Vagina (tissue), 2 donors: ENCODE measurements around the gene SLC1A1. TPM values are rescaled to one million over a fixed set of nuclear protein-coding genes. Genes with fewer than 3 reads are reported as not detected.

ENCODE experiments used
- DNase-seq, 2 donors: peaks; one replicate each; pipeline ENCODE4 v3.0.0-alpha.2; 2017; ENCODE audit errors: extremely low spot score in 2 of 2
- H3K27ac ChIP-seq: fragments of 200-600 bp; sonication (generic); one replicate; pipeline ENCODE4 v1.5.1; 2019
- H3K27me3 ChIP-seq: fragments of 200-600 bp; sonication (generic); one replicate; pipeline ENCODE4 v1.5.1; 2019
- H3K36me3 ChIP-seq, 2 donors: fragments of 200-600 bp; sonication (generic); one replicate each; pipeline ENCODE4 v1.5.1; 2017 to 2019
- H3K4me1 ChIP-seq: fragments of 200-600 bp; sonication (generic); one replicate; pipeline ENCODE4 v1.5.1; 2019
- H3K4me3 ChIP-seq, 2 donors: fragments of 200-600 bp; sonication (generic); 1 replicate in 1 of 2; 2 replicates in 1 of 2; pipeline ENCODE4 v1.5.1; 2016 to 2019
- H3K9me3 ChIP-seq: fragments of 200-600 bp; sonication (generic); one replicate; pipeline ENCODE4 v1.5.1; 2019
- CTCF ChIP-seq, 3 experiments: fragments of 450-650 bp in 2 of 3; fragments of 200-600 bp in 1 of 3; sonication (generic) in 1 of 3; IDR thresholded peaks; one replicate each; pipeline ENCODE4 v1.5.1; 2017 to 2019; ENCODE audit warnings: antibody characterized with exemption in 3 of 3, mild to moderate bottlenecking in 2 of 3, moderate library complexity in 2 of 3
- POLR2A ChIP-seq, 2 donors: fragments of 450-650 bp; IDR thresholded peaks; one replicate each; pipeline ENCODE4 v1.6.1; 2017; ENCODE audit warnings: antibody characterized with exemption in 2 of 2, mild to moderate bottlenecking in 2 of 2, moderate library complexity in 2 of 2
- POLR2AphosphoS5 ChIP-seq, 2 donors: sonication (generic); formaldehyde crosslinking; IDR thresholded peaks; one replicate each; pipeline ENCODE4 v1.9.0; 2017; ENCODE audit warnings: antibody characterized with exemption in 2 of 2, mild to moderate bottlenecking in 2 of 2, low read depth in 1 of 2; ENCODE audit not compliant: insufficient read depth in 1 of 2
- intact Hi-C: fragments of 100-400 bp; cut with DNase I; formaldehyde crosslinking; loops from one replicate; pipeline ENCODE4 v1.15.1; 2023
- total RNA-seq: library from RNA; depleted of rRNA; stranded (reverse); fragments of >200 nt; gene quantifications from one replicate; pipeline ENCODE4 v1.2.3, GENCODE V29; 2016

SLC1A1 gene
- total RNA-seq, 1 donor from 2014 or later: 1.5 TPM

DNA sequence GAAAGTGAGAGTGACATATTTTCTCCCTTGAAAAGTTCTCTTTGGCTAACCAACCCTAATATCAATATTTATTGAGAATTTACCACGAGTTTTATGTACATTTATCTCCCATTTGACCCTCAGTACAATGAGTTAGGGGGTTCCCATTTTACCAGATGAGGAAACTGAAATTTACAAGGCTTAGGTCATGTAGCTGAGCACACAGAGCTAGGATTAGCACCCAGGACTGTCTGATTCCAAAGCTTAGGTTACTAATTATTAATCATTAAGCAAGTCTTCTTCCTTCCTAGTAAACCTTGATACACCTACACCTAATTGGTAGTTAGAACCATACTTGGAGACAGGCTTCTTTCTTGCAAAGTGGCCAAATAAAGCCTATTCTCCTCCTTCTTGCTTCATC is 12.2 kb downstream of the SLC1A1 start:
- H3K36me3 ChIP-seq: no peaks in the 10 kb centered on the region
- intact Hi-C loops: no loop called here
- no peak for TF ChIP-seq POLR2AphosphoS5 (IDR thresholded peaks at IDR 0.05; ENCODE audit: insufficient read depth in 1 of 2, low read depth in 1 of 2)
- no peak for TF ChIP-seq POLR2A (IDR thresholded peaks at IDR 0.05)
- TF ChIP-seq CTCF (IDR thresholded peaks at IDR 0.05): no peak

GRCh38 chr9:4503103-4503502 is 12.8 kb downstream of the SLC1A1 start:
- Histone ChIP-seq H3K27me3 (no peaks in the 10 kb centered on the region), H3K4me3 (no peak overlapping the region), H3K9me3 (no peaks in the 10 kb centered on the region), H3K27ac (no peak overlapping the region), H3K4me1 (no peaks in the 10 kb centered on the region), H3K36me3 (no peaks in the 10 kb centered on the region)
- intact Hi-C loops: no loop called here
- TF ChIP-seq CTCF (IDR thresholded peaks at IDR 0.05) (no peak), POLR2AphosphoS5 (IDR thresholded peaks at IDR 0.05; ENCODE audit: insufficient read depth in 1 of 2, low read depth in 1 of 2) (no peak), POLR2A (IDR thresholded peaks at IDR 0.05) (no peak)
- DNase-seq: no peak

More for the DNA sequence above, 12.2 kb downstream of the SLC1A1 start:
- H3K27ac ChIP-seq: no peak overlapping the region
- H3K27me3 ChIP-seq: no peaks in the 10 kb centered on the region
- no peak for DNase-seq
- H3K4me1 ChIP-seq: no peaks in the 10 kb centered on the region
- H3K4me3 ChIP-seq: no peak overlapping the region
- no peaks in the 10 kb centered on the region for H3K9me3 ChIP-seq

GRCh38 chr9:4504250-4504649 is 14.0 kb downstream of the SLC1A1 start:
- DNase-seq: no peak
- Histone ChIP-seq H3K27me3 (no peaks in the 10 kb centered on the region), H3K27ac (no peak overlapping the region), H3K4me1 (no peaks in the 10 kb centered on the region), H3K4me3 (no peak overlapping the region), H3K9me3 (no peaks in the 10 kb centered on the region), H3K36me3 (no peaks in the 10 kb centered on the region)
- no peak for TF ChIP-seq CTCF (IDR thresholded peaks at IDR 0.05)
- no peak for TF ChIP-seq POLR2A (IDR thresholded peaks at IDR 0.05)
- no peak for TF ChIP-seq POLR2AphosphoS5 (IDR thresholded peaks at IDR 0.05; ENCODE audit: insufficient read depth in 1 of 2, low read depth in 1 of 2)
- intact Hi-C loops: no loop called here

DNA sequence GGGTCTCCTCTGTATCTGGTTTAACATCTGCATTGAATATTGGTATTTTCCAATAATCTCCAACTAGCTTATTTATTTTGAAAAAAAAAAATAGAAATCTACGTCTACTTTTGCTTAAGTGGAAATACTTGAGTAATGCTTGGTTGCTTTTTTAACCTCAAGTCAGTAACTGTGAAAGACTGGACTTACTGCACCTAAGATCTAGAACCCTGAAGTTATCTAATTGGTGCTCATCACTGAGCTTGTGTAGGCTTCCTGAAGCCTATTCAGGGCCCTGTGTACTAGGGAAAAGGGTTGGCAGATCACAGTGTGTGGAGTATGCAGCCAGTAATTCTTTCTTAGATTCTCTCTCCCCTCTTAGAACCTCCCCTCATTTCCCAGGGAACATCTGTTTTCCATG is 16.2 kb downstream of the SLC1A1 start:
- Histone ChIP-seq H3K27ac (no peak overlapping the region), H3K4me3 (no peak overlapping the region), H3K9me3 (no peaks in the 10 kb centered on the region), H3K36me3 (no peaks in the 10 kb centered on the region), H3K27me3 (no peaks in the 10 kb centered on the region), H3K4me1 (no peaks in the 10 kb centered on the region)
- no peak for DNase-seq
- TF ChIP-seq CTCF (IDR thresholded peaks at IDR 0.05) (no peak), POLR2AphosphoS5 (IDR thresholded peaks at IDR 0.05; ENCODE audit: insufficient read depth in 1 of 2, low read depth in 1 of 2) (no peak), POLR2A (IDR thresholded peaks at IDR 0.05) (no peak)
- intact Hi-C loops: no loop called here

DNA sequence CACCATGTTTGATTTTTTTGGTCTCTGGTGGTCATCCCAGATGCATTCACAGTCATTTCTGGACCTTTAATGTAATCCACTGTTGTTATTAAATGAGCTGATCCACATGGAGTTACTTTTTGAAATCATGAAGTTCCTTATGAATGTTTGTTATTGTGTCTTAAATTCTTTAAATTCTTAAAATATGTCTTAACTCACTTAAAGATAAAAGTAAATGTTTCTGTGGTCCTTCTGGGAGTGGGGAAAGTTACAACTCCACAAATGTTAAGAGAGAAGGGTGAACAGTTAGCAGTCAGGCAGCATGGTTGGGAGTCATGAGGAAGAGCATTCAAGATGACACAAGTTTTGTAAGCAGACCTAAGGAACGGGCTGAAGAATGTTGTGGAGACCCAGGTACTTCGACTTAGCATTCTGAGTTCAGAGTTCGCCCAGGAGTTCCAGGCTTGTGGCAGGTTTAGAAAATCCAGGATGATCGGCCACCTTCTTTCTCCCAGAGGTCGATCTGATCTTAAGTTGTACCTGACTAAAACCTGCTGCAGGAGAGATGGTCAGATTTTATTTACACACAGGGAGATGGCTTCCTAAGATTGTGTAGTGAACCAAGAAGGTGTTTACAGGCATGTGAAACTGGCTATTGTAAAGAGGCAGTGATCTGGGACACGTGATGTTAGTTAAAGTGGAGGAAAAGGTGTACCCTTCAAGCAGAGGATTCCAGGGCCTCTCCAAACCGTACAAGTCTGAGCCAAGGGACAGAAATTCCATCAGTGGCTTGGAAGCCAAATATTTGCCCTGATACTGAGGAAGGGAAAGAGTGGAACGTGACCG is 17.2 kb downstream of the SLC1A1 start:
- Histone ChIP-seq H3K4me1 (no peaks in the 10 kb centered on the region), H3K36me3 (no peaks in the 10 kb centered on the region), H3K27ac (no peak overlapping the region), H3K9me3 (no peaks in the 10 kb centered on the region), H3K4me3 (no peak overlapping the region), H3K27me3 (no peaks in the 10 kb centered on the region)
- no peak for TF ChIP-seq CTCF (IDR thresholded peaks at IDR 0.05)
- TF ChIP-seq POLR2A (IDR thresholded peaks at IDR 0.05): no peak
- TF ChIP-seq POLR2AphosphoS5 (IDR thresholded peaks at IDR 0.05; ENCODE audit: insufficient read depth in 1 of 2, low read depth in 1 of 2): no peak
- no peak for DNase-seq
- intact Hi-C loops: no loop called here
